ENCODE data around the gene GJC2.

DNA sequence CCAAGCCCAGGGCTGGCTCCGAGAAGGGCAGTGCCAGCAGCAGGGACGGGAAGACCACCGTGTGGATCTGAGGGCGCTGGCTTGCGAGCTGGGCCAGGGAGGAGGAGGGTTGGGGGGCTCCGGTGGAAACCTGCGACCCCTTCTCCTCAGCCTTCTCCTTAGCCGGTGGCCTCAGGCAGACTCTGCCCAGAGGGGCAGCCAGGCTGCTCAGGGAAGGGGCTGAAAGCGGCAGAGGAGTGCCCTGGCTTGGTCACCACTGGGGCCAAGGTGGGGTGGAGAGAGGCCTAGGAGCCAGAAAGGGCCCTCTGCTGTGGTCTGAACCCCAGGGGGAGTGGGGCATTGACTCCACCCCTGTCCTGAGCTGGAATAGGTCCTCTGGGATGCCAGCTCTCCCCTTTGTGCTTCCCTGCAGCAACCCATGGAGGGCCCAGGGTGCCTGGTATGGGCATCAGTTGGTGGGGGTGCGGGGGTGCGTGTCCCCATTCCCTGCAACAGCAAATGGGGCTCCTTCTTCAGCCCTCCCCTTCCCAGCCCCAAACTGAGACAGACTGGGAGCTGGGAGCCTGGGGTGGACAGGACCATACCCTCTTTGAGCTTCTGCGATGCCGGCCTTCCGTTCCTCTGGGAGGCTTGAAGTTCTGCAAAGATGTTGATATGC lies 9.4 kb downstream of the GJC2 start:
- TF ChIP-seq, protein P1, sequence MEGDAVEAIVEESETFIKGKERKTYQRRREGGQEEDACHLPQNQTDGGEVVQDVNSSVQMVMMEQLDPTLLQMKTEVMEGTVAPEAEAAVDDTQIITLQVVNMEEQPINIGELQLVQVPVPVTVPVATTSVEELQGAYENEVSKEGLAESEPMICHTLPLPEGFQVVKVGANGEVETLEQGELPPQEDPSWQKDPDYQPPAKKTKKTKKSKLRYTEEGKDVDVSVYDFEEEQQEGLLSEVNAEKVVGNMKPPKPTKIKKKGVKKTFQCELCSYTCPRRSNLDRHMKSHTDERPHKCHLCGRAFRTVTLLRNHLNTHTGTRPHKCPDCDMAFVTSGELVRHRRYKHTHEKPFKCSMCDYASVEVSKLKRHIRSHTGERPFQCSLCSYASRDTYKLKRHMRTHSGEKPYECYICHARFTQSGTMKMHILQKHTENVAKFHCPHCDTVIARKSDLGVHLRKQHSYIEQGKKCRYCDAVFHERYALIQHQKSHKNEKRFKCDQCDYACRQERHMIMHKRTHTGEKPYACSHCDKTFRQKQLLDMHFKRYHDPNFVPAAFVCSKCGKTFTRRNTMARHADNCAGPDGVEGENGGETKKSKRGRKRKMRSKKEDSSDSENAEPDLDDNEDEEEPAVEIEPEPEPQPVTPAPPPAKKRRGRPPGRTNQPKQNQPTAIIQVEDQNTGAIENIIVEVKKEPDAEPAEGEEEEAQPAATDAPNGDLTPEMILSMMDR (IDR thresholded peaks at IDR 0.05; ENCODE audit: insufficient read depth, low read length), result no peak
- no peak for TF ChIP-seq GABPA (IDR thresholded peaks at IDR 0.05; ENCODE audit: low read depth)

Data from HL-60 (cell line).